ENCODE data around the gene PCSK5.

Gene PCSK5

GRCh38 chr9:76153902-76154629, 263.6 kb downstream of the PCSK5 start:
- H3K79me1 ChIP-seq (replicated peaks; ENCODE audit: low read length, poor library complexity, severe bottlenecking), result no peaks in the 10 kb centered on the region
- WGBS, result 89% methylated on average over 2 of the region's 8 CpGs
- no peaks in the 10 kb centered on the region for H3K27me3 ChIP-seq (ENCODE audit: control insufficient read depth in 1 of 2, insufficient read depth in 1 of 2, low read length in 2 of 2)
- no peak overlapping the region for H3K9ac ChIP-seq (ENCODE audit: low read length)
- no peak overlapping the region for H3K4me3 ChIP-seq (ENCODE audit: insufficient read depth in 1 of 2, low read depth in 1 of 2, low read length in 2 of 2)
- no peak overlapping the region for H2BK5ac ChIP-seq (ENCODE audit: low read depth, low read length, poor library complexity, severe bottlenecking)
- H2BK12ac ChIP-seq (ENCODE audit: low read length in 2 of 2), result no peak overlapping the region
- H3K23ac ChIP-seq (ENCODE audit: low read length in 2 of 2), result no peak overlapping the region
- H2BK15ac ChIP-seq (ENCODE audit: low read depth, poor library complexity, severe bottlenecking), result no peak overlapping the region
- H3K14ac ChIP-seq (ENCODE audit: low read length in 2 of 2), result no peak overlapping the region
- no peak overlapping the region for H4K91ac ChIP-seq (ENCODE audit: low read length)
- H3K36me3 ChIP-seq (ENCODE audit: control insufficient read depth in 1 of 2, insufficient read depth in 2 of 2, low read depth in 1 of 2, low read length in 2 of 2), result peaks cover 0 to 2% of the 10 kb centered on the region in 2 experiments
- H3K18ac ChIP-seq (ENCODE audit: low read depth in 1 of 2, low read length in 2 of 2), result no peak overlapping the region
- no peak overlapping the region for H4K8ac ChIP-seq (ENCODE audit: low read length)
- H3K4me1 ChIP-seq (ENCODE audit: control insufficient read depth, insufficient read depth, low read depth, low read length), result peaks cover 3% of the 10 kb centered on the region
- H3K4me2 ChIP-seq (ENCODE audit: low read length, poor library complexity, severe bottlenecking), result no peak overlapping the region
- no peak overlapping the region for H3K27ac ChIP-seq (ENCODE audit: low read length, poor library complexity, severe bottlenecking)
- no peak overlapping the region for H2AFZ ChIP-seq (ENCODE audit: low read depth, low read length)
- no peaks in the 10 kb centered on the region for H3K9me3 ChIP-seq (ENCODE audit: control insufficient read depth, low read length)
- H2AK5ac ChIP-seq (ENCODE audit: low read length, severe bottlenecking), result no peak overlapping the region
- DNase-seq, result no peak
- H2BK120ac ChIP-seq (ENCODE audit: low read depth, low read length), result no peak overlapping the region
- H3K4ac ChIP-seq (ENCODE audit: low read depth in 1 of 2, low read length in 2 of 2), result no peak overlapping the region

DNA sequence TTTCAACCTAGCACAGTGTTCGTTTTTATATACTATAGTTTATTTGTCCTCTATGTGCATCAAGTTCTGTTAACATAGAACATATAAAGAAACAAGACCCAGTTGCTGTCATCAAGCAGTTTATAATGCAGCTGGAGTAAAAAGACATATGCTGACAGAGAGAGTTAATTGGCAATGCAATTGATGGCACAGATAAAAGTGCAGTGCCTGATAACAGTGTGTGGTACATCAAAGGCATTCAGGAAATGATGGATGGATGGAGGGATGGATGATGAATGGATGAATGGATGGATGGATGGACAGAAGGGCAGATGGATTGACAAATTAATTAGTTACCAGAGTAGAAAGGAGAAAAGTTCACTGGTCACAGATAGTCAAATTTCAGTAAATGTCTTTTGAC, 264.9 kb downstream of the PCSK5 start:
- no peak overlapping the region for H2BK120ac ChIP-seq (ENCODE audit: low read depth, low read length)
- no peak for DNase-seq
- no CpG with 5 or more reads among the region's 1 CpG for WGBS

DNA sequence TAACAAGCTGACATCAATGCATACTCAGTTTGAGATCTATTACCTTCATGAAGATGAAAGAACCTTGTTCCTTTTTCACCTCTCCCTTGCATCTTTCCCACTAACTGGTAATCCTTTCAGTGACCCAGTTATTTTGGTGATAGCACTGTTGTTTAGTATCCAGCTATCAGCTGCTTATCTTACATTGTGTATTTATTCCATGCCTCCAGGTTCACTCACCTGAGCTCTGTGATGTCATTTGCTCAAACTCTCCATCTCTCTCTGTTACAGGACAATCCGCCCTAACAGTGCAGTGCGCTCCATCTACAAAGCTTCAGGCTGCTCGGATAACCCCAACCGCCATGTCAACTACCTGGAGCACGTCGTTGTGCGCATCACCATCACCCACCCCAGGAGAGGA, 268.2 kb downstream of the PCSK5 start:
- 91% methylated on average over 7 of the region's 7 CpGs for WGBS
- no peak overlapping the region for H3K18ac ChIP-seq (ENCODE audit: low read depth in 1 of 2, low read length in 2 of 2)

More for the DNA sequence above, 264.9 kb downstream of the PCSK5 start:
- H3K18ac ChIP-seq (ENCODE audit: low read depth in 1 of 2, low read length in 2 of 2), result no peak overlapping the region
- no peak overlapping the region for H2BK12ac ChIP-seq (ENCODE audit: low read length in 2 of 2)
- peaks cover 0 to 7% of the 10 kb centered on the region in 2 experiments for H3K36me3 ChIP-seq (ENCODE audit: control insufficient read depth in 1 of 2, insufficient read depth in 2 of 2, low read depth in 1 of 2, low read length in 2 of 2)
- no peak overlapping the region for H3K9ac ChIP-seq (ENCODE audit: low read length)
- no peaks in the 10 kb centered on the region for H3K9me3 ChIP-seq (ENCODE audit: control insufficient read depth, low read length)
- no peak overlapping the region for H2AK5ac ChIP-seq (ENCODE audit: low read length, severe bottlenecking)
- H3K23ac ChIP-seq (ENCODE audit: low read length in 2 of 2), result no peak overlapping the region
- no peak overlapping the region for H3K27ac ChIP-seq (ENCODE audit: low read length, poor library complexity, severe bottlenecking)
- H3K14ac ChIP-seq (ENCODE audit: low read length in 2 of 2), result no peak overlapping the region
- no peak overlapping the region for H2BK15ac ChIP-seq (ENCODE audit: low read depth, poor library complexity, severe bottlenecking)
- no peaks in the 10 kb centered on the region for H3K27me3 ChIP-seq (ENCODE audit: control insufficient read depth in 1 of 2, insufficient read depth in 1 of 2, low read length in 2 of 2)
- no peak overlapping the region for H2BK5ac ChIP-seq (ENCODE audit: low read depth, low read length, poor library complexity, severe bottlenecking)
- no peak overlapping the region for H3K4ac ChIP-seq (ENCODE audit: low read depth in 1 of 2, low read length in 2 of 2)
- H3K79me1 ChIP-seq (replicated peaks; ENCODE audit: low read length, poor library complexity, severe bottlenecking), result no peaks in the 10 kb centered on the region
- no peak overlapping the region for H3K4me3 ChIP-seq (ENCODE audit: insufficient read depth in 1 of 2, low read depth in 1 of 2, low read length in 2 of 2)
- no peak overlapping the region for H4K91ac ChIP-seq (ENCODE audit: low read length)
- H4K8ac ChIP-seq (ENCODE audit: low read length), result no peak overlapping the region
- H3K4me2 ChIP-seq (ENCODE audit: low read length, poor library complexity, severe bottlenecking), result no peak overlapping the region
- H2AFZ ChIP-seq (ENCODE audit: low read depth, low read length), result no peak overlapping the region
- H3K4me1 ChIP-seq (ENCODE audit: control insufficient read depth, insufficient read depth, low read depth, low read length), result peaks cover 8% of the 10 kb centered on the region

DNA sequence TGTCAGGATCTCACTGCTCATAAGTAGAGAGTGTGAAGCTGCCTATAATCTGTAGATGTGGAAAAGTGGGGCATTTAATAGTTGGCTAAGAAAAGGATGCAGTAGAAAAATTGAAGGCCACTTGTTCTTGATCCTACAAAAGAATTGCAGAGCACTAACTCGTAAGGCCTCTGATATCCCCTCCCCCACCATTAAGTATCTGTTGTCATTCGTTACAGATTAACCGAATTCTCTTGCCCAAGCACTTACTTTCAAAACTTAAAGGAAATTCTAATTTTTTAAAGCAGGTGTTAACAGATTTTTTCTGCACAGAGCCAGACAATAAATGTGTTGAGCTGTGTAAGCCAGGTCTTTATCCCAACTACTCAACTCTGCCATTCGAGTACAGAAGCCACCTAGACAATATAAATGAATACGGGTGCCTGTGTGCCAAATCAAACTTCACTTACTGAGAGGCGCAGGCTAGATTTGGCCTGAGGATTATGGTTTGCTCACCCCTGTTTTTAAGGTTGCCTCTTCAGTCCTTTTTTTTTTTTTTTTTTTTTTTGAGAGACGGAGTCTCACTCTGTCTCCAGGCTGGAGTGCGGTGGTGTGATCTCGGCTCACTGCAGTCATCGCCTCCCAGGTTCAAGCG, 268.9 kb downstream of the PCSK5 start:
- Histone ChIP-seq H2AK5ac (ENCODE audit: low read length, severe bottlenecking) (no peak overlapping the region), H3K14ac (ENCODE audit: low read length in 2 of 2) (no peak overlapping the region), H2BK5ac (ENCODE audit: low read depth, low read length, poor library complexity, severe bottlenecking) (no peak overlapping the region), H3K79me1 (replicated peaks; ENCODE audit: low read length, poor library complexity, severe bottlenecking) (no peaks in the 10 kb centered on the region), H2BK15ac (ENCODE audit: low read depth, poor library complexity, severe bottlenecking) (no peak overlapping the region), H3K9ac (ENCODE audit: low read length) (no peak overlapping the region), H2BK12ac (ENCODE audit: low read length in 2 of 2) (no peak overlapping the region), H3K4me3 (ENCODE audit: insufficient read depth in 1 of 2, low read depth in 1 of 2, low read length in 2 of 2) (no peak overlapping the region), H2BK120ac (ENCODE audit: low read depth, low read length) (no peak overlapping the region), H4K8ac (ENCODE audit: low read length) (no peak overlapping the region), H3K4ac (ENCODE audit: low read depth in 1 of 2, low read length in 2 of 2) (no peak overlapping the region), H3K27ac (ENCODE audit: low read length, poor library complexity, severe bottlenecking) (no peak overlapping the region), H3K4me1 (ENCODE audit: control insufficient read depth, insufficient read depth, low read depth, low read length) (peaks cover 23% of the 10 kb centered on the region), H3K27me3 (ENCODE audit: control insufficient read depth in 1 of 2, insufficient read depth in 1 of 2, low read length in 2 of 2) (no peaks in the 10 kb centered on the region), H3K23ac (ENCODE audit: low read length in 2 of 2) (no peak overlapping the region), H2AFZ (ENCODE audit: low read depth, low read length) (no peak overlapping the region), H4K91ac (ENCODE audit: low read length) (no peak overlapping the region), H3K9me3 (ENCODE audit: control insufficient read depth, low read length) (no peaks in the 10 kb centered on the region), H3K36me3 (ENCODE audit: control insufficient read depth in 1 of 2, insufficient read depth in 2 of 2, low read depth in 1 of 2, low read length in 2 of 2) (peaks cover 0 to 7% of the 10 kb centered on the region in 2 experiments), H3K4me2 (ENCODE audit: low read length, poor library complexity, severe bottlenecking) (no peak overlapping the region), H3K18ac (ENCODE audit: low read depth in 1 of 2, low read length in 2 of 2) (no peak overlapping the region)
- WGBS, result over 99% methylated on average over 11 of the region's 11 CpGs
- DNase-seq, result no peak

More for the DNA sequence above, 268.2 kb downstream of the PCSK5 start:
- no peak overlapping the region for H3K9ac ChIP-seq (ENCODE audit: low read length)
- no peak overlapping the region for H2AFZ ChIP-seq (ENCODE audit: low read depth, low read length)
- no peaks in the 10 kb centered on the region for H3K9me3 ChIP-seq (ENCODE audit: control insufficient read depth, low read length)
- no peak overlapping the region for H2BK5ac ChIP-seq (ENCODE audit: low read depth, low read length, poor library complexity, severe bottlenecking)
- peaks cover 23% of the 10 kb centered on the region for H3K4me1 ChIP-seq (ENCODE audit: control insufficient read depth, insufficient read depth, low read depth, low read length)
- peak overlapping the region; percentile 0 for H2AK5ac ChIP-seq (ENCODE audit: low read length, severe bottlenecking)
- no peak overlapping the region for H3K27ac ChIP-seq (ENCODE audit: low read length, poor library complexity, severe bottlenecking)
- no peak overlapping the region for H2BK15ac ChIP-seq (ENCODE audit: low read depth, poor library complexity, severe bottlenecking)
- no peak for DNase-seq
- no peak overlapping the region for H3K4me3 ChIP-seq (ENCODE audit: insufficient read depth in 1 of 2, low read depth in 1 of 2, low read length in 2 of 2)
- no peak overlapping the region for H2BK120ac ChIP-seq (ENCODE audit: low read depth, low read length)
- no peak overlapping the region for H4K91ac ChIP-seq (ENCODE audit: low read length)
- no peak overlapping the region for H3K4ac ChIP-seq (ENCODE audit: low read depth in 1 of 2, low read length in 2 of 2)
- no peak overlapping the region for H3K14ac ChIP-seq (ENCODE audit: low read length in 2 of 2)
- H3K4me2 ChIP-seq (ENCODE audit: low read length, poor library complexity, severe bottlenecking), result no peak overlapping the region
- no peak overlapping the region for H3K23ac ChIP-seq (ENCODE audit: low read length in 2 of 2)
- H3K36me3 ChIP-seq (ENCODE audit: control insufficient read depth in 1 of 2, insufficient read depth in 2 of 2, low read depth in 1 of 2, low read length in 2 of 2), result peaks cover 0 to 7% of the 10 kb centered on the region in 2 experiments
- no peak overlapping the region for H4K8ac ChIP-seq (ENCODE audit: low read length)
- no peaks in the 10 kb centered on the region for H3K27me3 ChIP-seq (ENCODE audit: control insufficient read depth in 1 of 2, insufficient read depth in 1 of 2, low read length in 2 of 2)
- no peak overlapping the region for H2BK12ac ChIP-seq (ENCODE audit: low read length in 2 of 2)
- no peaks in the 10 kb centered on the region for H3K79me1 ChIP-seq (replicated peaks; ENCODE audit: low read length, poor library complexity, severe bottlenecking)
